Renal cortex interstitium (tissue), 11 donors: ENCODE data around the gene FLVCR2. TPM values are rescaled to one million over a fixed set of nuclear protein-coding genes. Genes with fewer than 3 reads are reported as not detected.

Experiments
- DNase-seq, 11 donors: peaks; one replicate each; pipeline ENCODE4 v3.0.0-alpha.2; 2013; ENCODE audit warnings: low read depth in 9 of 11, low spot score in 4 of 11; ENCODE audit errors: extremely low read depth in 1 of 11
- polyA plus RNA-seq, 3 donors: library from polyadenylated mRNA; unstranded; fragments of 120-200 nt; gene quantifications; one replicate each; pipeline ENCODE4 v1.2.1, GENCODE V29; 2013; ENCODE audit not compliant: insufficient read length in 3 of 3

The FLVCR2 gene
- polyA plus RNA-seq, 3 donors, result 5.9 to 9.4 (median 7.5) TPM

DNA sequence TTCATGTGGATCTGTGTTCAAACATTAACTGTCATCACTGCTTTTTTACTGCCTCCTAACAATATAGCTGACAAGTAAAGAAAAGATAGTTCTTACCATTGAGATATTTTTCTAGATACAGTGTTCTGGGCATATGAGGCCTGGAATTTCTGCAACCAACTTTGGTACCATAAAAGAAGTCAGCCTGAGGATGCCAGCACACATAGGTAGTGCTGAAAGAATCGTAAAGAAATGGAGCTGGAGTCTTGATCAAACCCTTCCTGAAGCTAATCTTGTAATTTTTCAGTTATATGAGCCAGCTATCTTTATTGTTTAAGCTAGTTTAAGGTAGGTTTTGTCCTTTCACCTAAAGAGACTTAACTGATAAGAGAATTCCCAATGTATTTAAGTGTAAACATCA, 70.9 kb downstream of the FLVCR2 start:
- no peak for DNase-seq

DNA sequence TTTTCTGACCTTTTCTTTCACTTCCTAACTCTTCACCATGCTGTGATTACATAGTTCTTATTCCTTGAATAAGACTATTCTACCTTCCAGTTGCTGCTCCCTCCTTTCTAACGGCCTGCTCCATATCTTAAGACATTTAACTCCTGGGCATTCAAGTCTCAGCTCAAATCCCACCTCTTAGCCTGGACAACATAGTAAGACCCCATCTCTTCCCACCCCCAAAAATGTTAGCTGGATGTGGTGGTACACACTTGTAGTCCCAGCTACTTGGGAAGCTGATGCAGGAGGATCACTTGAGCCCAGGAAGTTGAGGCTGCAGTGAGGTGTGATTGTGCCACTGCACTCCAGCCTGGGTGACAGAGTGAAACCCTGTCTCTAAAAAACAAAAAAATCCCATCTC, 71.4 kb downstream of the FLVCR2 start:
- no peak for DNase-seq

DNA sequence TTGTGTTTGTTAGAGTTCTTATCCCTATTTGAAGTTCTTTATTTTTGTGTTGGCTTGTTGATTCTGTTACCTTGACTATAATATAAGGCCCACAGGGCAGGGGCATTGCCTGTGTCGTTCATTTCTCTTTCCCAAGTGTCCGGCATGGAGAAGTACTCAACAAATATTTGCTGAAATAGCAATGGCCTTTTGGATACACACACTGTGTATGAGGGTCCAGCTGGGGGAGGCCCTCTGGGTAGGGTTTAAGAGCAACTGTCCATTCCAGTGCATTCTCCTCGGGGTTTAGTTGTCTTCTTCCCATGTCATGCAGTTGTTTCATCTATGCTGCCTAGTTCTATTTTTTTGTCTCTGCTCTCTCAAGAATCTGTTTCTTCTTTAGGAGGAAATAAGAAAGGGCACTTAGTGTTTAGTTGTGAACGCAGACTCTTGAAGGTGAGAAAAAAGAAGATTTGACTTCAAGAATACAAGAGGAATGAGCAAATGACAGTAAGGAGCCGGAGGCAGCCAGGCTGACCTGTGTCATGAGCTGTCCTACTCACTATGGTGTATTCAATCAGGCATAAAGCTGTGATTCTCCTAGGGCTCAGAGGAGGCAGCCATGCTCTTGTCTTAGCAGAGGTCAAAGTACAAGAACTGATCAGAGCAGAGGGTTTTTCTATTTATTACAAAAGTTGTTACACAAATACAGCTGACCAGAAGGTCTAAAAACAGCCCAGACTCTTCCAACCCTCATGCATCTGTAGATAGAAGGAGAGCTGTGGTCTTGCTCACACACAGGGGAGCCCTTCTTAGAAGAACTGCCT, 72.0 kb downstream of the FLVCR2 start:
- DNase-seq, result no peak

- DNase-seq, result no peak
Observed at GRCh38 chr14:75653563-75653962, 75.1 kb downstream of the FLVCR2 start.

DNA sequence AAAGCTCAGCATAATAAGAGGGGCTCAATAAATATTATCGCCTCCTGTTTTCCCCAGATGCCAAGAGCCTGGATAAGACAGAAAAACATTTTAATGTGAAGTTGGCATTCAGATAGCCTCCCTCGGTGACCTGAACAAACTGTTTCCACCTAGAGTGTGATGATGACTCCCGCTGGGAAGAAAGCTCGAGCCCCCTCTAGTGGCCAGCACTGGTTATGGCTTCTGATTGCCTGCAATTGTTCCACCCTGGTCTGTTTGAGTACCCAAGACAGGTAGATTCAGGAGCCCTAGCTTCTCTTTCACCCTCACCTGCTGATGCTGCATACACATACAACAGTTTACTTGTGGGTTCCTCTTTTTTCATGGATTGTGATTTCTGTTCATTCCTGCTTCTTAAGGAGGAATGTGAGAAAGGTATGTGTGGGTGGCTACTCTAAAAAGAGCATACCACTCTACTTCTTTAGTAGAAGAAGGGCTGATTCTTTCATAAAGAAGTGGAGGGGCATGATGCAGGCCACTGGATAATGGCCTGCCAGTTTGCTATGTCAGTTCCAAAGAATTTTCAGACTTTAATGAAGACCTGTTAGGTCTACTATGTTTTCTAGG, 75.8 kb downstream of the FLVCR2 start:
- DNase-seq, result peak in 10 of 11 donors; percentile 49 to 72 (median 59)

- DNase-seq, result no peak
Observed at GRCh38 chr14:75655235-75655634, 76.8 kb downstream of the FLVCR2 start.

DNA sequence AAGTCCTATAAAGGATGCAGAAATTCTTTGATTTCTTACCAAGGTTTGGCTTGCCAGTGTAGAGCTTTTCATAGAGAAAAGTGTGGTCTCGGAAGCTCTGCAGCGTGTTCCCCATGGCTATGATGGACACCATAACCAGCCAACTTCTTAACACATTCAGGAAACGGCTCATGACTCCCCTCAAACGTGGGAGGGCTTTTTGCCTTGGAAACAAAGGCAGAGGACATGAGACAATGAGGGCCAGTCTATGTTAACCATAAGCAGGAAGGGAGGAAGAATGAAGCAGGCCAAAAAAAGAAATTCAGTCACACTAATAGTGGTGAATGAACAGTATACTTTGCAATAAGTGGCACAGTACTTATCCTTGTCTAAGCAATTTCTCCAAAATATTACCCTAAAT, 78.9 kb downstream of the FLVCR2 start:
- no peak for DNase-seq

- DNase-seq, result no peak
Observed at GRCh38 chr14:75658957-75659356, 80.5 kb downstream of the FLVCR2 start.

DNA sequence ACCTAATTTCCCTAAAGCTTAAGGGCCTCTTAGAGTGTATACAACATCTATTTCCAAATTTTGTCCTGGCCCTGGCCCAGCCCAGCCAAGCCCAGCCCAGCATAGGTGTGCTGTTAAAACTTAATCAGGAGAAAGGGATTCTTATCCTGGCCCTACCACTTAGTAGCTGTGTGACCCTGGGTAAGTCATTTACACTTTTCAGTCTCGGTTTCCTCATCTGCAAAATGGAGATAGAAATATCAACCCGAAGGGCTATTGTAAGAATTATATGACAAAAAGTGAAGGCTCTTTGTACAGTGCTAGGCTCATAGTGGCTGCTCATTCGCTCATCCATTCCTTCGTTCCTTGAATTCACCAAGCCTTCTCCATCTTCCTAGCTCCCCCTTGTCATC, 81.8 kb downstream of the FLVCR2 start:
- no peak for DNase-seq

GRCh38 chr14:75660630-75661498, 82.4 kb downstream of the FLVCR2 start, which contains the start of the genes ERG28 and TTLL5:
Gene ERG28 (minus strand): TSS chr14:75660876. CDS start chr14:75657502, 3,374 bp downstream.
Gene TTLL5 (plus strand): TSS chr14:75661246. CDS start chr14:75663150, 1,904 bp downstream.
- peak; percentile 92 to 97 (median 95) for DNase-seq

- DNase-seq, result peak in 1 of 11 donors; percentile 15
Observed at GRCh38 chr14:75661499-75661814, 83.0 kb downstream of the FLVCR2 start.

DNA sequence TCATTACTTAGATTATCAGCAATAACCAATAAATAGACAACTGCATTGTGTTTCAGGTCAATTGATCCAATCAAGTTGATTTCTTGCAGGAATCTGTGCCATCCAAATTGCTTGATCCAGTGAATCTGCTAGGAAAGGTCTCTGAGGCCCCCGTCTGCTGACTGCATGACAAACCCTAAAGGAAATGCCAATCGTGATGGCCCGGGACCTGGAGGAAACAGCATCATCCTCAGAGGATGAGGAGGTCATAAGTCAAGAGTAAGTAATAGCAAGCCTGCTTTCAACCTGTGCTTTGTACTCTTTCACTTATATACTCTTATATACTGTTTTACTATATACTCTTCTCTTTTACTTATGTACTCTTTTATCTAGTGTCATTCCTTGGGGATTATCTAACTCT, 84.5 kb downstream of the FLVCR2 start:
- DNase-seq, result no peak

GRCh38 chr14:75667099-75667765, 88.8 kb downstream of the FLVCR2 start:
- no peak for DNase-seq

DNA sequence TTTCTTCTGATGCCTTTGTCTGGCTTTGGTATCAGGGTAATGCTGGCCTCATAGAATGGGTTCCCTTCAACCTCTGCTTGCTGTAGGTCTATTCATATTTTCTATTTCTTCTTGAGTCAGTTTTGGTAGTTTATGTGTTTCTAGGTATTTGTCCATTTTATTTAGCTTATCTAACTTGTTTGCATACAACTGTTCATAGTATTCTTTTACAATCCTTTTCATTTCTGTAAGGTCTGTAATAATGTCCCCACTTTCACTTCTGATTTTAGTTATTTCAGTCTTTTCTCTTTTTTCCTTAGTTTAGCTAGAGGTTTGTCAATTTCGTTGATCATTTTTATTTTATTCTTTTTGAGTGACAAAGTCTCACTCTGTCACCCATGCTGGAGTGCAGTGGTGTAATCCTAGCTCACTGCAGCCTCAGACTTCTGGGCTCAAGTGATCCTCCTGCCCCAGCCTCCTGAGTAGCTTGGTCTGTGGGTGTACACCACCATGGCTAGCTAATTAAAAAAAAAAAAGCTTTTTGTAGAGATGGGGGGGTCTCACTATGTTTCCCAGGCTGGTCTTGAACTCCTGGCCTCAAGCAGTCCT, 94.3 kb downstream of the FLVCR2 start:
- DNase-seq, result no peak

DNA sequence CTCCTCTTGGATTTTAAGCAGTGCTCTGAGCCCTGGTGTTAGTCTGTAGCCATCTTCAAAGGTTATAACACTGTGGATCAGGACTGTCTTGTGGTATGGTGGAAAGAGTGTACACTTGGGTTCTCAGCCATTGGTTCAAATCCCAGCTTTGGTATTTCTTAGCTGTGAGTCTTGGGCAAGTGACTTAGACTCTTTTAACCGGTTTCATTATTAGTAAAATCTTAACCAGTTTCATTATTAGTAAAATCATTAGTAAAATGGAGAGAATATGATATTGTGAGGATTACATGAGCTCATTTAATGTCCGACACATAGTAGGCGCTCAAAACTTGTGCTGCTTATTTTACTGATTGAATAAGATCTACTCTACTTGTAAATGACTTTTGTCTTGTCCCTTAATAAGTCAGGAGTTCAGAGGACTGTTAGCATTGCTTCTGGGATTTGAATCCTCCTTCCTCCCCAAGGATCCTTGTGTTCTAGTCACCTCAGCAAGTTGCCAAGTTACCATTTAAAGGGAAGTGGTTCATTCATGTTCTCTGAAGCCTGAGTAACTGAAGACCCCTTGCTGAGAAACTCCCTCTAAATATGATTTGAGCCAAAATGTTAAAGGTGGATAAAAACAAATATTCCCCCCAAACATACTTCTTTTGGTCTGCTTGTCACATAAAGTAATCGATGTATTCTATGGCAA, 95.1 kb downstream of the FLVCR2 start:
- no peak for DNase-seq

DNA sequence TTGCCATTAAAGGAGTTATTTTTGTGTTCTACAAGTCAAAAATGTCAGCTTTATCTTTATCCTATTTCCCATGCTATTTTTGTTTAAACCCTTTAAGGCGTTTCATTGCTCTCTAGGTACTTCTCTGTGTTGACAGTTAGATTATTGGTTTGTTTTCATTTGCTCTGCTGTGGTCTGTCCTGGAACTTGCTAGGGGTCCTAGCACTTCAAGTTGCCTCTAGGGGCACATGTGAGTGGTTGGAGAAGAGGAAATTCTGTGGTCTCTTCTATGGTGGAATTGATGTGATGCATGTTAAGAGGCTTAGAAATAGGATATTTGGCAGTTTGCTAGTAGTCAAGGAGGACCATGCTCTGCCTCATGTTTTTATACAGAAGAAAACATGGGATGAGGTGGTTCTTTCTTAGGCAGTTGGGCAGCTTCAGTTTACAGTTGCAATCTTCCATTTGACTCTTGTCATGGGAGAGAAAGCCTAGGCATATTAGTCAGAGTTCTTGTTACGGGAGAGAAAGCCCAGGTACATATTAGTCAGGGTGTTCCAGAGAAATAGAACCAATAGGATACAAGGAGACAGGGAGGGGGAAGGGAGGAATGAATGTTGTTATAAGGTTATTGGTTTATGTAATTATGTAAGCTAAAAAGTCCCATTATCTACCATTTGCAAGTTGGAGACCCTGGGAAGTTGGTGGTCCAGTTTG, 97.0 kb downstream of the FLVCR2 start:
- no peak for DNase-seq

DNA sequence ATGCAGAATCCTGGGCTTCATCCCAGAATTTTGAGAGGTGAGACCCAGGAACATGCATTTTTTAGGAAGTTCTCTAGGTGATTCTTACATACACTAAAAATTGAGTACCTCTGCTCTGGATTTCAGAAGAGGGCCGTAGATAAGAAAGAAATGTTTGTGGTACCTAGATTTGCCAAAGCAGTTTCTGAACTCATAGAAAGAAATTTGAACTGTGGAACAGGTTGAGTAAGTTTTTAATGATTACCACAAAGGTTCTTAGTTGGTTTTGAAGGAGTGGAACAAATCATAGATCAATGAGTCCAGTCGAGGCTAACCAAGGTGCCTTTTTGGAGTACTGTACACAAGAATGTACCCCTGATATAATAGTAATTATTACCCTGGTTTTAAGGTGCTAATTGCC, 107.5 kb downstream of the FLVCR2 start:
- peak in 1 of 11 donors; percentile 9 for DNase-seq

GRCh38 chr14:75689012-75689411, 110.6 kb downstream of the FLVCR2 start:
- DNase-seq, result peak in 1 of 11 donors; percentile 3
